Mammary microvascular endothelial cell (primary cell): ENCODE data around the gene TBC1D3D. TPM values are rescaled to one million over a fixed set of nuclear protein-coding genes. Genes with fewer than 3 reads are reported as not detected.

Experiments used
- total RNA-seq: library from RNA; depleted of rRNA; stranded (reverse); fragments of >200 nt; gene quantifications from 2 replicates; pipeline ENCODE4 v1.2.3, GENCODE V29; 2015

TBC1D3D gene
- total RNA-seq: 1.4 TPM in 1 of 2 replicates, not detected in the other

GRCh38 chr17:38003676-38004075, at the start of gene TBC1D3D:
TSS of gene TBC1D3D (plus strand) at chr17:38003976. CDS start at chr17:38005561, 1,585 bp downstream.

GRCh38 chr17:37988960-37989359, 14.8 kb upstream of the TBC1D3D start, which contains the start of gene TBC1D3L:
TSS of gene TBC1D3L (minus strand) at chr17:37989060. CDS start at chr17:37987520, 1,540 bp downstream.

Other genes starting within 250 kb of the TBC1D3D start
- gene TBC1D3K, start 79.6 kb upstream of the TBC1D3D start, total RNA-seq: not detected in 2 replicates
- gene TBC1D3L, start 14.9 kb upstream of the TBC1D3D start, total RNA-seq: not detected in 2 replicates
- 0.13 and 0.20 TPM in 2 replicates for gene TBC1D3C, start 64.7 kb downstream of the TBC1D3D start, total RNA-seq
- 0.89 TPM in 1 of 2 replicates, not detected in the other for gene TBC1D3E, start 124.0 kb downstream of the TBC1D3D start, total RNA-seq
- gene TBC1D3, start 188.6 kb downstream of the TBC1D3D start, total RNA-seq: not detected in 2 replicates